HG03097 (cell line): ENCODE data around the gene WDR41.

Experiments
- ATAC-seq: cut with Tn5 transposase; IDR thresholded peaks from one replicate; pipeline ENCODE4 v1.9.1; 2021; ENCODE audit not compliant: unreplicated experiment, low FRiP score

Gene WDR41

GRCh38 chr5:77449277-77449676 is 42.8 kb downstream of the WDR41 start:
- no peak for ATAC-seq

DNA sequence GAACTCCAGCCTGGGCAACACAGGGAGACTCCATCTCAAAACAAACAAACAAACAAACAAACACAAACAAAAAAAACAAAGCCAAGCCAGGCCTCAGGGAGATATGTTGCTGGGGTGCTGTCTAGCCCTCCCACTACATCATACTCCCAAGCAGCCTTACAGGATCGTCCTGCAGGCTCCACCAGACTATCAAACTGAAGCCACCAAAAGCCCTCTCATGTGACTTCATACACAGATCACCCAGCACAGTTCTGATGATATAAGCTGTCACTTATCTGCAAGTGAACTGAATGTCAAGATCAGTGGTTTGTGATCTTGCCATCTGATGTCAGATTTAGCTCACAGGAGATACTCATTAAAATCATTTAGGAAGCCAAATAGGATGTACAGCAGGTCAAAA is 43.3 kb downstream of the WDR41 start:
- ATAC-seq, result no peak

DNA sequence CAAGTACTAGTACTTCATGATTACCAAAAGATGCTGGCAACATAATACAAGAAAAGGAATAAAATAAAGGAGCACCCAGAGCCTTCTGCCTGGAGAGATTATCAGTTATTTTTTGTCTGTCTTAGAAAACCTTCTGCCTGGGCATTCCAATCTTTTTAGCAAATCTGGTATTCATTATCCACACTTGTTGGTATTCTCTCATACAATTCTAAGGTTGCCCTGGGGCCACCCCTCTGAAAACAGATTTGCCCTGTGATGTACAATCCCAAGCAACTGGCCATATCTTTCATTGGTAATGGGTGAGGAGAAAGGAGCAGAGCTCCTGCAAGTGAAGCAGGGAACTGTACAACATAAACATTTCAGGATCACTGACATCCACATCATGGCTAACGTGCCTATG is 47.8 kb downstream of the WDR41 start:
- ATAC-seq, result no peak

- no peak for ATAC-seq
Measured at GRCh38 chr5:77443670-77444069, 48.4 kb downstream of the WDR41 start.

- no peak for ATAC-seq
Measured at GRCh38 chr5:77438071-77438470, 54.0 kb downstream of the WDR41 start.

GRCh38 chr5:77437194-77437593 is 54.9 kb downstream of the WDR41 start:
- no peak for ATAC-seq

- ATAC-seq, result no peak
Measured at GRCh38 chr5:77431719-77432118, 60.4 kb downstream of the WDR41 start.

- ATAC-seq, result no peak
Measured at GRCh38 chr5:77431286-77431685, 60.8 kb downstream of the WDR41 start.

DNA sequence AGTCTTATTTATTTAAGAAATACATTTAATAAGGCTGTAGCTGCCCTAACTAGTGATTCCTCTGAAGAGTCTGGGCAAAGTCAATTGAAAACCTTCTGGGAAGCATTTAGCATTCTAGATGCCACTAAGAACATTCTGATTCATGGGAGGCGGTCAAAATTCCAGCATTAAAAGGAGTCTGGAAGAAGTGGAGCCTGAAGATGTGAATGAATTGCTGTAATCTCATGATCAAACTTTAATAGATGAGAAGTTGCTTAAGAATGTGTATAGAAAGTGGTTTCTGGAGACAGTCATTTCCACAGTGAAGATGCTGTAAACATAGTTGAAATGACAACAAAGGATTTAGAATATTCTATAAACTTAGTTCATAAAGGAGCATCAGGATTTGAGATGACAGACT is 61.4 kb downstream of the WDR41 start:
- ATAC-seq, result no peak

DNA sequence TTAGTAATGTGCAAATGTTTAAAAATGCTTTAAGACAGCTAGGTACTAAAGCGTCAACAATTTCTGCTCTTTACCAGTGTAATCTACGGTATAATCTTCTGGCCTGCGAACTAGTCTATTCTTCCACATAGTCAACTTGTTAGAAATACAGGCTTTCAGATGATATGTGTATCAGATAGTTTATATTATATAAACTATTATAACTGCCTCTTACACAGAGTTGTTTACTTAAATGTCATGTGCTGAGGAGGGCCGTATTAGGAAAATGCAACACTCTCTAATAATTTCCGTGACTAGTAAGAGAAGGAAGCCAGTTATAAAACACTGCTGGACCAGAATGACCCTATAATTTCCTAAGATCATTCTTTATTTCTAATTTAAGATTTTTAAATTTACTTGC is 63.6 kb downstream of the WDR41 start:
- no peak for ATAC-seq

DNA sequence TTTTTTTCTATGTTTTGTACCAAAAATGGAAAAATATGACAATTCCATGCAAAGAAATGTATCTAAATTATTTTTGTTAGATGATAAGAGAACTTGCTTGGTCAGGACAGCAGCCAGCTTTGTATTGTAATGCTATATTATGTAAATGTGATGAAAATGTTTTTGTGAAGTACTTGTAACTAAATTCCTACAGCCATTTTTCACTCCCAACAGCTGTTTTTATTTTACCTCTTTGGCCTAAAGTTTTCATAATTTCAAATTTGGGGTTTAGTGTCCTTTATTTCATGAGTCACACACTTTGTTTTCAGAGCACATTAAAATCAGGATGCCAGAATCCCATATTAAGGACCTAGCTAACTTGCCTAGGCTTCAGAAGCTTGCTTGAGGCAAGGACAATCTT is 64.1 kb downstream of the WDR41 start:
- ATAC-seq, result no peak

DNA sequence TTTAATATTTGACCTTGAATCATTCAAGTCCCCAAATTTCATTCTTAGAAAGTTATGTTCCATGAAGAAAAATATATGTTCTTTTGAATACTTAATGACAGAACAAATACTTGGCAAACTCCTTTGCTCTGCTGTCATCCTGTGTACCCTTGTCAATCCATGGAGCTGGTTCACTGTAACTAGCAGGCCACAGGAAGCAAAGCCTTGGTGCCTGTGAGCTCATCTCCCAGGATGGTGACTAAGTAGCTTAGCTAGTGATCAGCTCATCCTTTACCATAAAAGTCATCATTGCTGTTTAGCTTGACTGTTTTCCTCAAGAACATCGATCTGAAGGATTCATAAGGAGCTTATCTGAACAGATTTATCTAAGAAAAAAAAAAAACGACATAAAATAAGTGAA is 65.4 kb downstream of the WDR41 start:
- ATAC-seq, result no peak

GRCh38 chr5:77425998-77426659 is 66.0 kb downstream of the WDR41 start:
- ATAC-seq, result no peak

DNA sequence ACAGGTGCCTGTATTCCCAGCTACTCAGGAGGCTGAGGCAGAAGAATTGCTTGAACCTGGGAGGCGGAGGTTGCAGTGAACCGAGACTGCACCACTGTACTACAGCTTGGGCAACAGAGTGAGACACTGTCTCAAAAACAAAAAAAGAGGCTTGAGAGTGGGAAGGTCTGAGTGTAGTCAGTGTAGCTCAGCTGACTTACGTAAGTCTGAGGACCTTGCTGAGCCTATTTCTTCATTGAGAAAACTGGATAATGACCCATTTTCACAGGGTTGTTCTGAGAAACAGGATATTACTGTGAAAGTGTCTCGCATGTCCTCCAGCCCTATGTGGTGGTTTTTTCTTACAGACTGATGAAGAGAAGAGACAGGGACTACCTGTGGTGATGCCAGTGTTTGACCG is 66.7 kb downstream of the WDR41 start:
- ATAC-seq, result no peak

DNA sequence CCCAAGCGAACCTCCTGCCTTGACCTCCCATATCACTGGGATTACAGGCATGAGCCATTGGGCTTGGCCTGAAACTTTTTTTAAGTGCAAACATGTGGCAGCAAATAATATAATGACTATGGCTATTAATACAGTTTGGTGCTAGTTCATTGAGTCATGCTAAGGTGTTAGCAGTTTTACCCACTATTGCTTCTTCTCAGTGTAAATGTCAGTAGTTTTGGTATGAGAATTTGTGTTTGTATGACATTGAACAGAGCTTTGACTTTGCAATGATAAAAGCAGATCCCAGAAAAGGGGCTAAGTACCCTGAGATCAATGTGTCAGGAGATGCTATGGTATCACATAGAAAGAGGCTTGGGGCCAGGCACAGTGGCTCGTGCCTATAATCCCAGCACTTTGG is 67.2 kb downstream of the WDR41 start:
- ATAC-seq, result no peak

GRCh38 chr5:77423022-77423750 is 68.9 kb downstream of the WDR41 start:
- no peak for ATAC-seq

DNA sequence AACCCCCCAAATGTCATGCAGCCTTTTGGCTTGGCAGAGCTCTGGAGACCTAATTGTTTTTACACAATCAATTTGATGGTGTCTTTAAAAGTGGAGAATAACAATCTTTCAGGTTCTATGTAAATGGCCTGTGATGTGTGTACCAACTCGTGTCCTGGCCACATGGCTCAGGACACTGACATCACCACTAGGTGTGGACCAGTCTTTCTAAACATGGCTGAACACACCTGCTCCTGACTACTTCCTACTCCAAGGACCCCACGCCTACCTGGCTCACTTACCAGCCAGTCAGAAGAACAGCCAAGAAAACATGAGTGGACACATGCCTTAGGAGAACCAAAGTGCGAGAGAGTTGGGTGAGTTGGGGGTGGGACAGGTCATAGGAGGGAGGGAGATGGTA is 71.2 kb downstream of the WDR41 start:
- no peak for ATAC-seq

DNA sequence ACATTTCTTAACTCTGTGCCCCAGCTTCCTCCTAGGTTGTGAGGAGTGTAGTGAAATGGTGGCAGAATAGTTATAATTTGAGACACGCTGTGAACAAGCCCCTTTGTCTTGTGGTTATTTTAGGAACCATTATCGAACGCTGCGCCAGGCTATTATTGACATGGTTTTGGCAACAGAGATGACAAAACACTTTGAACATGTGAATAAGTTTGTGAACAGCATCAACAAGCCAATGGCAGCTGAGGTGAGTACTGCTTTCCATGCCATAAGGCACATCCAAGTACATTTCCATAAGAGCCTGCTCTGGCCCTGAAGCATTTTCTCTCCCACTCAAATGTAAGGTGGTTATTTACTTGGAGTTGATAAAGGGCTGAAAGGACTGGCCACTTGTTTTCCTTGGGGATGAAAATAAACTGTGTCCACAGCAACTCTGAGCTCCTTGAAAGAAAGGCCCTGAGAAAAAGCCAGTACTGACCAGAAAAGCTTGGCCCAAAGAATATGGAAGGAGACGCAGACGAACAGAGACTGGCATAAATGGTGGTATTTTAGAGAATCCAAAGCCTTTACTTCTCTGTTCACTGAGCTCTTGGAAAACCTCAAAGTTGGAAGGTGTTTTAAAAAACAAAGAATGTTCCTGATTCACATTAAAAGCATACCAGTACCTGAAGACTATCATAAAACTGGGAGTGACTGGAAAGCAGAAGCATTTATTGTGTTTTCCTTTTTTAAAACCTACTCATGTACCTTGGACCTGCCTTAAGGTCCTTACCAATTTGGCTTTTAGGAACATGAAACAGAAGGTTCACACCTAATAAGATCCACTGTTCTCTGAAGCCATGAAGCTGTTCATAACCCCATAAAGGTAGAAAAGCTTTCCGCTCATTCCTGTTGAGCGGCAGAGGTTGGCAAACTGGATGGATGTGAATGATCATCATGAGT is 72.2 kb downstream of the WDR41 start:
- ATAC-seq, result no peak

DNA sequence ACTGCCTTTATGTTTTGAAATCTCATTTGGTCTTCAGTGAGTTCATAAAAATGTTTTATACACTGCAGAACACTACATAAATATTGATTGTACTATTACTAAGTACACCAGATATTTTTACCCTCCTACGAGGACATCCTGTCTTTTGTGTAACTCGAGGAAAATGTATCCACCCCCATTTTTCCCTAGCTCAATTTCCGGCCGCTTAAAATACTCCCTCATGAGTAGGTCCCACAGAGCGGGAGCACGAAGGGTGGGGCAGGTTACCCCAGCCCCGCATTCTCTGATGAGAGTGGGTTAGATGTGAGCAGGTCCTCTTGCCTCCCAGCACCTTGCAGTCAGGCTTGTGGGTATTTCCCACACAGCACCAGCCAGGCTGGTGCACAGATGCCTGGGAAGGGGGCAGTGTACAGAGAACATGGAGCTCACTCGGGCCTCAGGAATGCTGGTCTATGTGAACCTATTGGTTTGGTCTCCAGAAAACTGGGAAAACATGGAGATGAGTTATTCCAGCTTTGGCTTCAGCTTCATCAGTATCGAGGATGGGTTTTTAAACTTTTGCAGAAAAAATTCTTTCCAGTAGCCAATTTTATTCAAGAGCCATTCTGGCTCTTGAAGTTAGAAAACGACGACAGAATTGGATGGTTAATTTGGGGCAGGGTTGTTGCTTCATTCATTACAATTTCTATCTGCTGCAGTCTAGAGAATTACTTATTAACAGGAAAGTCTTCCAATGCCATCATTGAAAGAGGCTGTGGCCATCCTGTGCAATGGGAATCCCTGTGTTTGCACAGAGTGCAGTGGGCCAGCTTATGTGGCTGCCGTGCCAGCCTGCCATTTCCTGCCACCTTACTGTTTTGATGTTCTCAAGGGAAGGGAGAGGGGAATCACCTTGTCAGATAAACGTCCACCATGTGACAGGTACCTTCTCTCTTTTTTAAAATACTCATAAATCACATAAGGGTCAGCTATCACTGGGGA is 73.2 kb downstream of the WDR41 start:
- no peak for ATAC-seq

- ATAC-seq, result no peak
Measured at GRCh38 chr5:77418162-77418561, 74.0 kb downstream of the WDR41 start.
